ENCODE results near the gene ITPKC. TPM values are rescaled to one million over a fixed set of nuclear protein-coding genes. Genes with fewer than 3 reads are reported as not detected.

ITPKC gene
- total RNA-seq: 8.7 TPM in 2 replicates

GRCh38 chr19:40716482-40717324 lies at the start of gene ITPKC, which contains the start of gene COQ8B:
Gene ITPKC (plus strand): TSS chr19:40717112. CDS start chr19:40717136, 24 bp downstream.
Gene COQ8B (minus strand): TSS chr19:40716886. CDS start chr19:40714632, 2,254 bp downstream.
- intact Hi-C loops (cut with micrococcal nuclease): loop anchor here (1.0 to 10.0 kb wide), 9 partner anchors 34 to 831 kb away; partner anchors contain the start of genes ACTMAP, B9D2, BCKDHA and EXOSC5

- intact Hi-C loops (cut with micrococcal nuclease): no loop called here
Observed at GRCh38 chr19:40667602-40668001, 49.3 kb upstream of the ITPKC start.

GRCh38 chr19:40668991-40669614 lies 47.8 kb upstream of the ITPKC start:
- intact Hi-C loops (cut with micrococcal nuclease): no loop called here

GRCh38 chr19:40671404-40671803 lies 45.5 kb upstream of the ITPKC start:
- intact Hi-C loops (cut with micrococcal nuclease): no loop called here

- intact Hi-C loops (cut with micrococcal nuclease): no loop called here
Observed at GRCh38 chr19:40672038-40672437, 44.9 kb upstream of the ITPKC start.

- intact Hi-C loops (cut with micrococcal nuclease): no loop called here
Observed at GRCh38 chr19:40672573-40673299, 44.2 kb upstream of the ITPKC start.

- intact Hi-C loops (cut with micrococcal nuclease): no loop called here
Observed at GRCh38 chr19:40673397-40673796, 43.5 kb upstream of the ITPKC start.

- intact Hi-C loops (cut with micrococcal nuclease): no loop called here
Observed at GRCh38 chr19:40674291-40674690, 42.6 kb upstream of the ITPKC start.

GRCh38 chr19:40677156-40677555 lies 39.8 kb upstream of the ITPKC start:
- intact Hi-C loops (cut with micrococcal nuclease): no loop called here

- intact Hi-C loops (cut with micrococcal nuclease): no loop called here
Observed at GRCh38 chr19:40681039-40681438, 35.9 kb upstream of the ITPKC start.

GRCh38 chr19:40682431-40682964 lies 34.4 kb upstream of the ITPKC start:
- intact Hi-C loops (cut with micrococcal nuclease): no loop called here

- intact Hi-C loops (cut with micrococcal nuclease): no loop called here
Observed at GRCh38 chr19:40683437-40683836, 33.5 kb upstream of the ITPKC start.

- intact Hi-C loops (cut with micrococcal nuclease): no loop called here
Observed at GRCh38 chr19:40684280-40684679, 32.6 kb upstream of the ITPKC start.

GRCh38 chr19:40685016-40685526 lies 31.8 kb upstream of the ITPKC start:
- intact Hi-C loops (cut with micrococcal nuclease): no loop called here

GRCh38 chr19:40685563-40685962 lies 31.3 kb upstream of the ITPKC start:
- intact Hi-C loops (cut with micrococcal nuclease): no loop called here

GRCh38 chr19:40686882-40687524 lies 29.9 kb upstream of the ITPKC start:
- intact Hi-C loops (cut with micrococcal nuclease): no loop called here

- intact Hi-C loops (cut with micrococcal nuclease): no loop called here
Observed at GRCh38 chr19:40687525-40688016, 29.3 kb upstream of the ITPKC start.

GRCh38 chr19:40688309-40688708 lies 28.6 kb upstream of the ITPKC start:
- intact Hi-C loops (cut with micrococcal nuclease): no loop called here

GRCh38 chr19:40688987-40689338 lies 27.9 kb upstream of the ITPKC start:
- intact Hi-C loops (cut with micrococcal nuclease): no loop called here

GRCh38 chr19:40689339-40690049 lies 27.4 kb upstream of the ITPKC start:
- intact Hi-C loops (cut with micrococcal nuclease): loop anchor here (1.0 to 2.0 kb wide), 11 partner anchors 26 to 708 kb away; partner anchors contain the start of genes ACTMAP, BCKDHA, EXOSC5 and RAB4B
